Activated CD8-positive, alpha-beta memory T cell treated with anti-CD3 and anti-CD28 coated beads, Interleukin-2, amount 50 U/mL, for 24 hours (primary cell): Measurements from ENCODE around the gene HOXC9.

Experiments
- DNase-seq: peaks from one replicate; pipeline ENCODE4 v3.0.0-alpha.2; 2020; ENCODE audit errors: extremely low read depth

The HOXC9 gene

DNA sequence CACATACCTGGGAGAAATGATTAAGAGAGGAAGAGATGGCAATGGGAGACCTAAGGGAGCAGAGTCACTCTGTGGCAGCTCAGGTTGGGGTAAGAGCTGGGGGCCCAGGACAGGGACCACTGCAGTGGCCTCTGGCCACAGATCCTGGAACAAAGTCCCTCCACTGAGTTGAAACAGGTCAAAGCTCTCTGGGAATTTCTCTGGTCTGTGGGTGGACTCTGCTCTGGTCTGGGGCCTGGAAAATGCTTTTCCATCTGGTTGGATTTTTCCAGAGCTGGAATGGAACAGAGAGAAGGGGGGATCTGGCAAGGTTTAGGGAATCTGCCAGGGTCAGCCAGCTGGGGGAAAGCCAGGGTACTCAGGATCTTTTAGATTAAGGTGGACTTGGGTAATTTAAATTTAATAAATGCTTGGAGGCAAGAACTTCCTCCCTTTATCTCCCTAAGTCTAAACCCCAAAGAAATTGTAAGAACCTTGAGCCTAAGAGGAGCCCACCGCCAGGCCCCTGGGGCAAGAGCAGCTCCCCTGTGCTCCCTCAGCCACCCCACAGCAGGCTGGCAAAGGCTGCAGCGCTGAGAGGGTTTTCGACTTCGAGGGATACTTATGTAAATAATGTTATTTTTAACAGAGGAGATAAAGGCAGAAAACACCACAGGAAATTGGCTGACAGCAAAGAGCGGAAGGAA, 11.3 kb upstream of the HOXC9 start:
- DNase-seq: no peak

DNA sequence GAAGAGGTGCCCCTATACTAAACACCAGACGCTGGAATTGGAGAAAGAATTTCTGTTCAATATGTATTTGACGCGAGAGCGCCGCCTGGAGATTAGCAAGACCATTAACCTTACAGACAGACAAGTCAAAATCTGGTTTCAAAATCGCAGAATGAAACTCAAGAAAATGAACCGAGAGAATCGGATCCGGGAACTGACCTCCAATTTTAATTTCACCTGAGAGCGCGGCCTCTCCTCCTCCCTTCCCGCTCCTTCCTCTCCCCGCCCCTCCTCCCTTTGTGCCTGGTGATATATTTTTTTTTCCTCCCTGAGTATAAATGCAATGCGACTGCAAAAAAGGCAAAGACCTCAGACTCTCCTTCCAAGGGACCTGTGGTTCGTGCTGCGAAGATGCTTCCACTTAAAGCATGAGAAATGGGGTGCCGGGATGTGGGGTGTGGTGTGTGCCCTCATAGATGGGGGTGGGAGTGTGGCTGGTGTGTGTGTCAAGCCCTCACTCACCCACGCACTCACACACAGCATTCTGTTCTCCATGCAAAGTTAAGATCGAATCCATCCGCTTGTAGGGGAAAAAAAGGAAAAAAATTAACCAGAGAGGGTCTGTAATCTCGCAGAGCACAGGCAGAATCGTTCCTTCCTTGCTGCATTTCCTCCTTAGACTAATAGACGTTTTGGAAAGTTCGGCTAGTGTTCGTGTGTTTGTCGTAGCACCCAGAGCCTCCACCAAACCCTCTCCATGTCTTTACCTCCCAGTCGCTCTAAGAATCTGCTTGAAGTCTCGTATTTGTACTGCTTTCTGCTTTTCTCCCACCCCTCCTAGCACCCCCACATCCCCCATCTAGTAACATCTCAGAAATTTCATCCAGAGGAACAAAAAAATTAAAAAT, 10.5 kb upstream of the HOXC9 start:
- DNase-seq: no peak

DNA sequence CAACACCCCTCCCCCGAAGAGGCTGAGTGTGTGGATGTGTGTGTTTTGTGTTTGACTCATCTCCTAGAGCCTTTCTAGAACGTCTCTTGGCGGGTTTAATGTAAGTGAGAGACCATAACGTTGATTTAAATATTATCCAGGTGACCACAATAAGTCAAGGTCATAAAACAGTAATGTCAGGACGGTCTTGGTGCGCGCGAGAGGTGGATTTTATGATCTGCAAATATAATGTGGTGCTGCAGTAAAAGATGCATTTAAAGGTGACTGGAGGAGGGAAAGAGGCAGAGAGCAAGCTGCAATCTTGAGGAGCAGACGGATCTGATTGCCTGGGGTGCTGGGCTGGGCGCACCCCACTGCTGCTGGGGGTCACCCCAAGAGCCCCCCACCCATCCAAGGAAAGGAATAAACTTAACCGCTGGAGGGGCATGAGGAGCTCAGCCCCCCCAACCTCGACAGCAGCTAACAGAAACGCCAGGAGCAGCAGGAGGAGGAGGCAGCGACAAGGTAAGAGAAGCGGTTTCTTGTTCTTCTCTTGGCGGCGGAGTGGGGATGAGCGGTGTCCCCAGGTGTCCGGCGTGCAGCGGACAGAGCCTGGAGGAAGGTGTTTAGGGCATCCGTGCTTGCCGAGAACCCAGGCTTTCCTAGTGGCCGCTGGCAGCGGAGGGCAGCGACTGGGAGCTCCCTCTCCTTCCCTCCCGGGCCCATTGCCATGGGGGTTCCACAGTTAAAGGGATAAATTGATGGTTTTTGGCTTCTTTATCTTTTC, 9.5 kb upstream of the HOXC9 start:
- DNase-seq: no peak

DNA sequence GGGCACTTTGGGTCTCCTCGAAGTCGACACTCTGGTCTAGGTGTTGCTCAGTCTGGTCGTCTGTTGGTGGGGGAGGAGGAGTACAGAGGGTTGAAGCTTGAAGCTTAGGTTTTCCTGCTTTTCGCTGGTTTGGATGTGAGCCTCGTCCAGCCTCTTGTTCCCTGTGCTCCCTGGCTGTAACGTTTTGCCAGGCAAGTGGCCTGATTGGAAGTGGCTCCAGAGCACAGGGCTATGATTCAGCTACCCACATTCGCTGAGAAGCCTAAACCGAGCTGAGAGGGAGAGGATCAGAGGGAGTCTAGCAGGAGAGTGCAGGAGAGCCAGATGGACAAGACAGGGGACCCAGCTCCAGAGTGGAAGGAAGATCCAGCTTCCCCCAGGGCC, 8.9 kb upstream of the HOXC9 start:
- DNase-seq: no peak

DNA sequence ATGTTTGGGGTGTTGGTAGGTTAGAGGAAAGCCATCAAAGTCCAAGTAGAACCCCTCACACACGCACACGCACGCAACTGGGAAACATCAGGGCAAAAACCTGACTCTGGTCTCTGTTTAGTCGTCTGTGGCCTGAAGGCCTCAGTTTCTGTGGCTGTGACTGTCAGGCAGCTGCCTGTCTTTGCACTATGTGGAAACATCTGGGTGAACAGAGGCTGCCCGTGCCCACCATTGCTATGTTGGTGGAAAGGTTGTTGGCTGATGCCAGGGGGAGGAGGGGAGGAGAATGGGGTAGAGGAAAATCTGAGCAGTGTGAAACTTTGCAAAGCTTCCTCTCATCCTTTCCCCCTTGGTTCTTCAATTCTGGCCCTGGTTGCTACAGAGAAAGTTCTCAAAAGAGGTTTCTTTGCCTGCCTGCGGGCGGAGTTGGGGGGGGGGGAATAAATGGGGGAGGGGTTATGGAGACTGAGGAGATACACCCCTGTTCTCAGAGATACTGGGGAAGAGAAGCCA, 7.5 kb upstream of the HOXC9 start:
- no peak for DNase-seq

DNA sequence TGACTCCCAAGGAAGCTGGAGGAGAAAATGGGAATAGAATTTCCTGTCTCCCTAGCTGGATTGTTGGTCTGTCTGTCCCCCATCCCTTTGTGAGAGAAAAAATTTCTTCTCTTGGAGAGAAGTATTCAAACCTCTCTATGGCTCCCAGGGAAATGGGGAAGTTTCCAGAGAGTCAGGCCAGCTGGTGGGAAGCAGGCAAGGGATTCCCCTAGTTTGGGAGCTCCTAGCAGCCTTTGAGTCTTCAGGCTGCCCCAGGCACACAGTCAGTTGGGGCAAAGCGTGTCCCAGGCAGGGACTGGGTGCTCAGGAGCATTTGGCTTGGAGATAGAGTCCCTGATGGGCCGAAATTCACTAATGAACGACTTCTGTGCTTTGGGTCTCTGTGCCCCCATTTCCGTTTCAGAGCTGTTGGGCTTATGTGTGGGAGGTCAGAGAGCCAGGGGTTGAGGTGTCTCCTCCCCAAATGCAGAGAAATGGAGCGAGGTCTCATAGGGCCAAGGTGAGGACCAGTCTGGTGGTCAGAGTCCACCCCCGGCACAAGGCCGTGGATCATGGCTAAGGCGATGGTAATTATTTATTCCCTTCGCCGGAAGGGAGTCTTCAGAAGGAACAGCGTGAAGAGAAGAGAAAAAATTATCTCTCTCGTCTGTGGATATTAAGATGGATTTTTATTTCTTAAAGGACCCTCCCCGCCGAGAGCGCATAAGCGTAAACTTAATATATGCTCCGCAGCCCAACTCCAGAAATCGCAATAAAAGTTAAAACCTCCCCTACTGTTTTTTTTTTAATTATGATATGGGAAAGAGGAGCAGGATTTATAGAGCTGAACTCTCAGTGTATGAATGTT, 6.6 kb upstream of the HOXC9 start:
- no peak for DNase-seq

DNA sequence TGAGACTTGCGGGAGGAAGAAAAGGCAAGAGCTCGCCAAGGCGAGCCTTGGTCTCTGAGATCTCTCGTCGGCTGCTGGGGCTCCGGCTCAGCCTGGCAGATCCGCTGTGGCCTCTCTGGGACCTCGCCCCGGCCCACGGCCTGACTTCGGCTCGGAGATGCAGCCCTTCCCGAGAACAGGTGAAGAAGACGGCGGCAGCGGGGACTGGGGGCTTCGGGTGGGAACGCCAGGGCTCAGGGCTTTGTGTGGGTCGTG, 6.0 kb upstream of the HOXC9 start:
- no peak for DNase-seq

DNA sequence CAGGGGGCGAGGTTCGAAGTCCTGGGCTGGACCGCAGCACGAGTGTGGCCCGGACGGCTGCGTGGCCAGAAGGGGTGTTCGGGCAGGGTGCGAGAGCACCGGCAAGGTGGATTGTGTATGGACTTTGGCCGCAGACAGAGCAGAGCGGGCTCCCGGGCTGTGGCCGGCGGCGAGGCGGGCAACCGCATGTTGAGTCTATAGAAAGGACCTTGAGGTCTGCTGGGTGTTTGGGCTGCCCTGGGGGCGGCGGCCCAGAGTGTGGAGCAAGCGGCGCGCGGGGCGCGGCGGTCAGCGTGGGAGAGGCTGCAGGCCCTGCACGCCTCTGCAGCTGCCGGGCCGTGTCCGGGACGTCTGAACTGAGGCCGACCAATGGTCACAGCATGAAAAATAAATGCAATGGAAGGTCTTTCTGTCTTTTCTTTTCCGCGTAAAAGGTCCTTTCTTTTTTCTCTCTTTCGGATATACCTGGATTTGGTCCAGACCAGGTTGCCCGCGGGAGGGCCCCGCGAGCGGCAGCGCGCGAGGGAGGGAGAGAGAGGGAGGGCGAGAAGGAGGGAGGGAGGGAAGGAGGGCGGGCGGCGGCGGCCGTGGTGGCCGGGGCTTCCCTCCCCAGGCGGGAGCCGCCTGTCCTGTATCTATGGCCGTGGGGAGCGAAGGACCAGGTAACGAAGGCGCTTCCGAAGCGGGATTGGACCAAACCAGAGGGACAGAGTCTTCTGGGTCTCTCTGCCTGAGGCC, 5.5 kb upstream of the HOXC9 start:
- DNase-seq: no peak

DNA sequence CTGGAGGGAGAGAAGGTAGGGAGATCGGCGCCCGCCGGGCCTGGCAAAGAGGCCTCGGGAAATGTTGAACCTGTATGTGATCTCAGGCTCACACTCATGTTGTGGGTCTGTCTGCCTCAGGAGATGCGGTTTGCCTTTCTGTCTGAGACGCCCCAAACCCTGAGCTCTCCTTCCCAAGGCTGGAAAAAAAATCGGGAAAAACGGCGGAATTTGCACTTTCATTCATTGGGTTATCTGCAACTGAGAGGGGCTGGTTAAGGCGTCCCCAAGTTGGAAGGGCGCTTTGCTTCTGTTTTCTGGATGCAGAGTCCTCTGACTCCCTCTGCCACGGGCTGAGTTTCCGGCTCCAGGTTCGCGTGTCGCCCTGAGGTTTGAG, 5.0 kb upstream of the HOXC9 start:
- no peak for DNase-seq

DNA sequence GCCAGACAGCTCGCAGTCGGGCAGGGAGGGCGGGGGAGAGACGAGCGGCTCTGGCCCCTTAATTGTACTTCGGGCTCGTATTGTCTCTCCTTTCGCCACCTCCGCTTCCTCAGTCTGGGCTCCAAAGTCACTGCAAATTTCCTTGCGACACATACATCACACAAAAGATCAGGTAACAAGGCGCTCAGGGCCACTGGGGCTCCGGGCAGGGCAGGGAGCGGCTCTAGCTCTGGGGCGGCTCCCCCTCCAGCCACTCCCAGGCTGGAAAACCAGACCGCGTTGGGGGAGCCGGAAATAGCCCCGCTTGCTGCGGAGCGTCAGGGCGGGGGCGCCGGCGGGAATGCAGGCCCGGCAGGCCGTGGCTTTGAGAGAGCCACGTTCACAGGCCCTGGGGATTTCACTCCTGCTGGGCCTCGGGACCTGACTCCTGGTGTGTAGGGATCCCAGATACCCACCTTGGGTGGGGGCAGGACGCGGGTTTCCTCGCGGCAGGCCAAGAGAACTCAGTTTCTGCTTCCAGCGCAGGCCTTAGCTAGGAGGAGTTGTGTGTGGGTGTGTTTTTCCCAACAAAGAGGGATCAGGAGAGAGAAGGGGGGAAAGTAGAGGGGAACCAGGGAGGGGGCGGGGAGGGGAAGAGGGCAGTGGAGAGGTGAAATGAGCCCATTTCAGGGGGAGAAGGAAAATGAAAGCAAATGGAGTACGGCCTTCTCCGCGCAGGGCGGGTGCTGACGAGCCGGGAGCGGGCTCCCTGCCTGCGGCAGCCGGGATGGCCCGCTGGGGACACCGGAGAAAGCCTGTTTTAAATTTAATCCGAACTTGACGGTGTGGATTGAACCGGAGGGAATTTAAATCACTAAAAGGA, 4.4 kb upstream of the HOXC9 start:
- DNase-seq: no peak

DNA sequence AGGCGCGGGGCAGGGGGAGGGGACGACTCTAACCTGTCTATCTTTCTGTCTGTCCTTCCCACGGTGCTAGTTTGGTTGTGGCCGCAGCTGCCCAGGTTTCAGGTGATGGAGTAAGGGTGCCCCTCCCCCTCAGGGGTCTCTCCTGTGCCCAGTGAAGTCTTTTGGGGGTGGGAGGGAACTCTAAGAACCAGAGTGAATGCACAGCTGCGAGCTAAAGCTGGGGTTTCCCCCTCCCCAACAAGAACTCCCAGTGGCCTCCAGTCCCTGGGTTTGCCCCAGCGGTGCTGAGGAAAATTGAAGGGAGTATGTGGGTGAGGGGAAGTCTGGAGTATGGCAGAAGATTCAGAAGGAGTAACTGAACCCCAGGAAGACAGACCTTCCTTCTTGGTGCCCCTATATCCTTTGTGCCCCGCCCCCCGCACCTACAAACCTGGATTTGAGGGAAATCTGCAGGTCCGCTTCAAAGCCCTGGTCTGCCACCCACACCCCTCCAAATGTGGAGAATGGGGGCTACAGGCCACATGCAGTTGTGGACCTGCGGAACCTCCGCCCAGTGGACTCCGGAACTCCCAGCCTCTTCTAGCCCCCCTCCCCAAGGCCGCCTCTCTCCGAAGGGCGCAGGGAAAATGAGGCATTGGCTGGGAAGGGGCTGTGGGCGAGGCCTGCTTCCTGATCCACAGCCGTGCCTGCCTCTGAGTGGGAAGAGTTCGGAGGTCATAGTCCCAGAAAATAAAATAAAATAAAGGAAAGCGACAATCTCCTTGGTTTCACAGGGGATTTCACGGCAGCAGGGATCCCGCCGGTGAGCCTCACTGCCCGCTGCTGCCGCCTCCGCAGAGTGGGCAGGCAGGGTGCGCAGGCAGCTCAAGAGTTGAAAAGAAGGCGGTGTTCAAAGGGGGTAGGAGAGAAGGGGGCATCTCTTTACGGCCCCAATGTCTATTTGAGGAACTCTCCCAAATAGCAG, 3.4 kb upstream of the HOXC9 start:
- no peak for DNase-seq

DNA sequence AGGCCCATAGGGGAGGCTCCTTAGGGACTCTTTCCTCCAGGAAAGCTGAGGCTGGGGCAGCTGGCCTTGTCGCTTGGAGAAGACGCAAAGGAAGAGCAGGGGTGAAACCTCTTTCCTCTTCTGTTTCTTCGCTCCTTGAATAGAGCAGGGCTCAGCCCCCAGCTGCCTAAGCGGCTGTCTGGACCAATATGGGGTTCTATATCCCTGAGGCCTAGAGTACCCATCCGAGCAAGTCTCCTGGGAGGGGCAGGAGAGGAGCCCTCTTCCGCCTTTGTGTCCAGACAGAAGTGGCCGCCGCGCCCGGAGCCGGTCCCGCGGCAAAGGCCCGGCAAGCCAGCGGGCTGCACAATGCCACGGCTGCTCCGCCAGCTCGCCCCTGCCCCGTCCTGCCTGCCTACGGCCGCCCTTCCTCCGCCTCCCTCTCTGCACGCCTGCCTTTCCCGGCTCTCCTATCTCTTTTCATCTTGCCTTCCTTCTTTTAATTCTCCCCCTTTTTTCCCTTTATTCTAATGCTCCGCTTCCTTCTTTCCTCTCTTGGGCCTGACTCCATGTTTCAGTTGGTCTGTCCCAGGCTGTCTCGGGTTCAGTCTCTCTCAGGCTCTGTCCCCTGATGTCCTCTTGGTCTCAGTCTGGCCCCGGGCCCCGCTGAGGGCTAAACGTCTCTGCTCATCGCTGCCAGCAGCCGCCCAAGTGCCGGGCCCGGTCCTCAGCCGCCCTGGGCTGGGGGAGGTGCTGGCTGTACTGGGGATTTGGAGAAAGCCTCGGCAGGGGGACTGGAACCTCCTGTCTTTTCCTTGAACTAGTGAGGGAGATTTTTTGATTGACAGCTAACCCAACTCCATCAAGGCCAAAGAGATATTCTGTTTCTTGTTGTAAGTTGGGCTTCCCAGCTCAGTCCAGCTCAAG, 2.5 kb upstream of the HOXC9 start:
- DNase-seq: no peak

DNA sequence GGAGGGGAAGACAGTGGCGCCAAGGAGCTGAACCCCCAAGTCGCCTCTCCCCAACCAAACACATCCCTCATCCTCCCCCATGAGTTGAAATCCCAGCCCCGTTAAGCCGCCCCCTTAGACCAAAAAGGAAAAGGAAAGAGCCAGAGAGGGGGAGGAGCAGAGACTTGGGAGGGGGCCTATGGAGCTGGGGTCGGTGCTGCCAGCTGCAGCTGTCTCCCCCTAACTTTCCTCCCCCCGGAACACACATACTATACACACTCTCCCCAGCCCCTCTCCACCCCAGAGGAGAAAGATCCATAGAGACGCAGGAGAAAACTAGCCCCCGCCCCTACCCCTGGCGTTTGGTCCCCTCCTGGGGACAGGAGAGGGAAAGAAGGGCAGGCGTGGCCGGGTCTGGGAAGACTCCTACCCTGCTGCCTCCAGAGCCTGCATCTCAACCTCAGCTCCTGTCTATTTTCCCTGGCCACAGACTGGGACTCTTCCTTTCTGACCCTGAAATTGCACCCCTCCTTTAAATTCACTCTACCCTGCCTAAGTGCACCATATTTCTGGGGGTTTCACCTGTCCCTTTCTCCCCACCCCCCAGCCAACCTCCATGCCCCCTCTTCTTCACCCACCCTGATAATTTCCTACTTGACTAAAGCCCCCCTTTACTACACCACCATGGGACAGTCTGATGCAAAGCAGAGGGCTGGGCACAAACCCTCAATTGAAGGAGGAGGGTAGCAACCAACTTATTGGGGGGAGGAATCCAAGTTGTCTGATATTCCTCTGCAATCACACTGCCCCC, 1.7 kb upstream of the HOXC9 start:
- DNase-seq: no peak

DNA sequence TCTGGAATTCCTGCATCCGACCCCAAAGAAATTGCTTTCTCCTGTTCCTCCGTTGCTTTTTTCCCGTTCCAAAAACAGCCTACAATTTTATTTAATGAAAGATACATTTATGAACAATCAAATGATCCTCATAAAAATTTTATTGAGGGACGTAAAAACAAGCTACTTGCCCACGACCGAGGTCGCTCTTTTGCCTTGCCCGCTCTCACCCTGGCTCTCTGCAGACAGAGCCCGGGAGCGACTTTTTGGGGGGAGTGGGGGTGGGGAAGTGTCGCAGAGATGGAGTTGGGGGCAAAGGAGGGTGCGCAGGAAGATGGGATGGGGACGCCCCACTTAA, 1.1 kb upstream of the HOXC9 start:
- no peak for DNase-seq

DNA sequence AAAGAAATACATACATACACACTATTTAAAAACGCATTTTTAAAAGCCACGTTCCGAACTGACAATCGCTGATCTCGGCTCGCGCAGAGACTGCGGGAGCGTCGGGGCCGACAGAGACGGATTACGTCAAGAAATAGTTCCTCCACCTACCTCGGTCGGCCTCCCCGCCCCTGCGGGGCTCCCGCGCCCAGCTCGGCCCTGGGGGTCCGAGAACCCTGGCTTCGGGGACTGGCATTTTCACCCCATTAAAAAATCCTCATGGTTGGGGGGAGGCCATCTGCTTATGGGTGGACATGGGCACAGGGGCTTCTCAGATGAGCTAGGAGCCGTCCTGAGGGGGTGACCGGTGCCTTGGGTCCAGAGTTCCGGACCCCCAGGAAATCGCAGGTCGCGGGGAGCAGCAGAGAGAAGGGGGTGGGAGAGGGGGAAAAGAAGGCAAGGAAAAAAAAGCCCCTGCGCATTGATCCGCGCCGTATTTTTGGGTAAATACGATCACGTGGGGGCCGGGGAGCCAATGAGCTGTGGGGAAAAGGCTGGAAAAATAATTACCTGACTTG, 324 bp upstream of the HOXC9 start:
- DNase-seq: no peak

DNA sequence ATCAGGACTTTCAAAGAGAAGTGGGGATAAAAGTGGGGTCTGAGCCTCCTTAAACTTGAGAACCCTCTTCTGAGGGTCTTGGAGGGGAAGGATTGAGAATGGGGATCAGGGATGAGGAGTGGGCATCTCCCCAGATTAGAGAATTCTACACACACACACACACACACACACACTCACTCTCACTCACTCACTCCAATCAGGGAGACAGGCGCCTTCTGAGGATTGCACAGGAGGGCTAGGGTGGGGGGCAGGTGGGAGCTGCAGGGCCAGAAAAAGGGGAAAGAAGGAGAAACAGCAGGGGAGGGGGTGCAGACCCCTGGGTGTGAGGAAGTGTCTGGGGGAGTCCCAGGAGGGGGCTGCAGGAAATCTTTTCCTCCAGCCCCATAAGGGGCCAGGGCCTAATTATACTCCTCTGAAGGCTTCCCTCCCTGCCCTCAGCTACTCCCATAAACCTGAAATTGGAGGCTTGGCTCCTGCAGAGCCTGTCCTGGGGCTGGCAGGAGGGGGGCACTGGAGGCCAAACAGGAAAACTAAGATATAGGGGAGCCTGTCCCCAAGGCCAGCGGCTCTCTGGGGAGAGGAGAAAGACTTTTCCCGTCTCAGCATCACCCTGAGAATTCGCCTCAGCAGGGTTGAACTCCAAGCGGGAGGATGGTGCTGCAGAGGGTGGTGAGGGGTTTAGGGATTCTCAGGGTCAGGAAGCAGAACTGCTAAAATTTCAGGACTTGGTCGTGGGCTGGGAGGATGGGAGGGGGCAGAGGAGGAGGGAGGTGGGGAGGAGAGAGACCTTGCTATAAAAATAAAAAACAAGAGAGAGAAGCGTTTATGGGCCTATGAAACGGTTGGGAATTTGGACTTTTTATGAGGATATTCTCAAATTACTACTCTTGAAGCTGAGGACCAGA, 1.6 kb downstream of the HOXC9 start:
- DNase-seq: no peak
